CD4-positive, alpha-beta T cell treated with Interleukin-4 for 1 hour (primary cell): ENCODE results near the gene AMPD2.

Experiments
- DNase-seq, 2 donors: peaks; one replicate each; pipeline ENCODE4 v3.0.0-alpha.2; 2020 to 2022

AMPD2 gene

DNA sequence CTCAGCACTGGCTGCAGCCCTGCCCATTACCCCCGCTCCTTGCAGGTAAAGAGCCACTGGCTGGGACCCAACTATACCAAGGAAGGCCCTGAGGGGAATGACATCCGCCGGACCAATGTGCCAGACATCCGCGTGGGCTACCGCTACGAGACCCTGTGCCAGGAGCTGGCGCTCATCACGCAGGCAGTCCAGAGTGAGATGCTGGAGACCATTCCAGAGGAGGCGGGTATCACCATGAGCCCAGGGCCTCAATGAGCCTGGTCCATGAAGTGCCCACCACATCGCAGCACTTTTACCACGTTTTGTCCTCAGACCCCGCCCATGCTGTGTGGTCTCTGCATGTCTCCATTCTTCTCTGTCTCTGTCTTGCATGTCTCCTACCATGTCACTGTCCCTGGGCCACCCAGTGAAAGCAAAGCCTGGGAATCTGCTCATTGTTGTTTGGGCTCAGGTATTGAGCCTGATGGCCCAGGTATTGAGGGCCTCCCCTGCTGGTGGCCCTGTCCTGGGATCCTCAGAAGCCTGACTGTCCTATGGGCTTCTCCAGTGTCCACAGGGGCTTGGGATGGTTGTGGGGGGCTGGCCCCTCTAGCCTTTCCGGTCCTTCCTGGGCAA, 11.4 kb downstream of the AMPD2 start:
- DNase-seq = no peak

DNA sequence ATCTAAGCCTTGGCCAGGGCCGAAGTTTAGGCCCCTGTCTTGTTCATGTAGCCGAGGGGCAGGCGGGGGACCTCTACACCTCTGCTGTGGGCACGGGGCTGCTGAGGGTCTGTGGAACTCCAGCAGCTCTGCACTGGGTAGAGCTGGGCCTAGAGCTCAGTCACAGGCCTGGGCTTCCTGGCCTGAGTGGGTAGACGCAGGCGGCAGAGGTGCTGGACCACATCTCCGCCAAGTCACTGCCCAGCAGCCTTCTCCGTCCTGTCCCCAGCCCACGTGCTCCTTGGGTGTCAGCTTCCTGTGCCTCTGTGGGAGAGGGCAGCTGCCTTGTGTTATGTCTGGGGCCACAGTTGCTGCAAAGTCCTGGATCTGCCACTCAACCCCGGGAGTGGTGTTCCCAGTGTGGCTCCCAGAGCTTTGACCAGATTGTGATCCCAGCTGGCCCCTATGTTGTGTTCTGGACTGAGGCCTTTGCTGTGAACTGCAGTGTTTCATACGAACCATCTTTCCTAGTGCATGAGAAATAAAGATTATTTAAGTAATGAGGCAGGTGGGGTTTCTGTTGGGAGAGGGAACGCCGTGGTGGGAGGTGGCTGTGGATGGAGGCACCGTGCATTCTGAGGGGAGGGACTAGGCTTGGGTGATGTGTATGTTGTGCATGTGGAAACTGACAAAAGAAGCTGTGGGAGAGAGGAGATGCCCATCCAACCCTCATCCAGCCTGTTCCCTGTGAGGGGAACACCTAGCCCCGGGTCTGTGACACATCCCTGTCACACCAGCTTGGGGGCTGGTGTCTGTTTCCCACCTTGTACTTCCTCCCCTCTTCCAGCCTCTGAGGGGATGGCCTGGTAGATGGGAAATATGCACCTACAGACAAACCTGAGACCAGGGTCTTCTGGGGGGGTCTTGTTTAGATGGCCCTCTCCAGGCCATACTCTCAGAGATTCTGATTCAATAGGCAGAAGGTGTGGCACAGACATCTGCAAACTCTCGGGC, 12.2 kb downstream of the AMPD2 start:
- DNase-seq = no peak

DNA sequence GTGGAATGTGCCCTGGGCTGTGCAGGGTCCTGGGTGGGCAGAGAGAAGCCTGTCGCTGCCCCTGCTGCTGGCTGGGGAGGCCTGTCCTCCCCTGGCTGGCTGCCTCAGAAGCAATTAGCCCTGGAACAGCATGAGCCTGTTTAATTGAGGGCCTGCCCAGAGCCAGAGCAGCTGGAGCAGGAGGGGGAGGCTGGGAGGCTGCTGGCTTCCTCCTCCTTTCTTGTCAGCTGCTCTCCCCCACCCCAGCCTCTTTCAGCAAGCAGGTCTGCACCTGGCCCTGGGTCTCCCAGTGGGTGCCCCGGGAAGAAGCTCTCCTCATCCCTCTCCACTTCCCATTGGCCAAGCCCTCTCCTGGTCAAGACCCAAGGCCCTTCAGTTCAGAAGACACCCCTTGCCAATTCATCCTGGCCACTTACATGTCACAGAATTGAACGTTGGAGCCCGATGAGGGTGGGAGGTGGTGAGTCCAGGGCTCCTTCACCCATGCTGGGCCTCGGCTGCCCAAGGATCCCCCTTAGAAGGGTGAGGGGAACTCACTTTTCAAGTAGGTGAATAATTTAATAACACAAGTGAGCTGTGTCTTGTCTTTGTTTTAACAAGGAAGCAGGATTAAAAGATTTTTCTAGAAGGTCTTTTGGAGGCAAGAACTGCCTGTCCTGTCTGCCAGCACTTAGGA, 13.2 kb downstream of the AMPD2 start:
- DNase-seq = no peak

DNA sequence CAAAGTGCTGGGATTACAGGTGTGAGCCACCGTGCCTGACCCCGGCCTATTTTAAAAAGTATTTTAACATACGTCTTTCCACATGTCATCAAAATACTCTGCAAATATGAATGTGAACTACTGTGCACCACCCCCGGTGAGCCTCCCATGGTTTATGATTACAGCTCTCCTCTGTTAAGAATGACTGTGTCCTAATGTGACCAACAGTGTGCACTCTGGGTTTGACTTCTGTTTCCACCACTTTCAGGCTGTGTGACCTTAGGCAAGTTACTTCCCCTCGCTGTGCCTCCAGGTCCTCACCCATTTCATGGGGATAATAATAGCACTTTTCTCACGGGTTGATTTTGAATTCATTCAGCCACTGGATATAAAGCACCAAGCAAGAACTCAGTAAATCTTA, 14.7 kb downstream of the AMPD2 start:
- DNase-seq = no peak

DNA sequence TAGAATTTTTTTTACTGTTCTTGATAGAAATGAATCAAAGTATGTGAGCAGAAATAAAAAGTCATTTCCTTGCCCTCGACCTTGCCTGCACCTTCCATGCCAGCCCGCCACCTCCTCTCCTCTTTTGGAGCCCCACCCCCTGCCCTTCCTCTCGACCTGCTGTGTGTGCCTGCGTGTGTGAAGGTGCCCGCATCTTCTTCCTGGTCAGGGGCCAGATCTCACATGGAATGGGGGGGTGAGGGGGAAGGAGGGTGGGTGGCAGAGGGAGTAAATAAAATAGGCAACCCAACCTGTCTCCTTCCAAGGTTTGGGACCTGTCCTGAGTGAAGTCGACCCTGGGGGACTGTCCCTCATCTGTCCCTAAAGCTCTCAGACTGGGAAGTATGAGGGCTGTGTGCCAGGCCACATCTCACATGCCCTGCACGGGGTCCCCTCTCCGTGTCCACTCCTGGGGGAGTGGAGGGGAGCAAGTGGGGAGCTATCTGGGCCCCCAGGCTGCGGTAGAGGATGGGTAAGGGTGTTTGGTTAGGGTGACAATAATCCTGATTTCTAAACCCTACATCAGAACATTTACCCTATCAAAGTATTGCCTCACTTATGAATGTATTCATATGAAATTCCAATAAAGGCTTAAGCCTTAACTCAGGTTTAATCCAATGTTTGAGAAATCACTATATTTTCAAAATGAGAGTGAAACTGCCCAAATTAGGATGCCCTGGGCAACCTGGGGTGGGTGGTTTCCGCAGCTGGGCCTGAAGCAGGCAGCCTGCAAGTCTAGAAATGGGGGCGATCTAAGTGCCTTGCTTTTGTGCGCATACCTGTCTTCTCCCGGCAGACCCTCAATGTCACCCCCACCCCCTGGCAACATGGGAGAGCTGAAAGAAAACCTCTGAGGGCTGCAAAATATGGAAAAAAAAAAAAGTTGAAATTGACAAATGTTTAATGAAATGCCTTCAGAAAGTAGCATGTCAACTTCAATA, 15.4 kb downstream of the AMPD2 start:
- no peak for DNase-seq

DNA sequence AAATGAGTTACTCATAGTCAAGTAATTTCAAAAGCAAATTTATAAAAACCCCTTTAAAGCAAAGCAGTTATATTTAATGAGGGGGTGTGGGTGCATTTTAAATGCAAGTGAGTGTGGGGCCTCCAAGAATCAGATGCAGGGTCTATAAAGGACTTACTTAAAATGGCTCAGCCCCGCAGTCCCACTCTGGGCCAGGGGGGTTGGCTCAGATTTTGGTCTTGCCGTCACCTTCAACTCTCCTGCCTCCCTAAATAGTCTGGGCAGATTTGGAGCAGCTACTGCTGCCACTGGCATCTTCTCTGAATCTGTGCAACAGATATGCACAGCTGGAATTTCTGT, 16.2 kb downstream of the AMPD2 start:
- no peak for DNase-seq

DNA sequence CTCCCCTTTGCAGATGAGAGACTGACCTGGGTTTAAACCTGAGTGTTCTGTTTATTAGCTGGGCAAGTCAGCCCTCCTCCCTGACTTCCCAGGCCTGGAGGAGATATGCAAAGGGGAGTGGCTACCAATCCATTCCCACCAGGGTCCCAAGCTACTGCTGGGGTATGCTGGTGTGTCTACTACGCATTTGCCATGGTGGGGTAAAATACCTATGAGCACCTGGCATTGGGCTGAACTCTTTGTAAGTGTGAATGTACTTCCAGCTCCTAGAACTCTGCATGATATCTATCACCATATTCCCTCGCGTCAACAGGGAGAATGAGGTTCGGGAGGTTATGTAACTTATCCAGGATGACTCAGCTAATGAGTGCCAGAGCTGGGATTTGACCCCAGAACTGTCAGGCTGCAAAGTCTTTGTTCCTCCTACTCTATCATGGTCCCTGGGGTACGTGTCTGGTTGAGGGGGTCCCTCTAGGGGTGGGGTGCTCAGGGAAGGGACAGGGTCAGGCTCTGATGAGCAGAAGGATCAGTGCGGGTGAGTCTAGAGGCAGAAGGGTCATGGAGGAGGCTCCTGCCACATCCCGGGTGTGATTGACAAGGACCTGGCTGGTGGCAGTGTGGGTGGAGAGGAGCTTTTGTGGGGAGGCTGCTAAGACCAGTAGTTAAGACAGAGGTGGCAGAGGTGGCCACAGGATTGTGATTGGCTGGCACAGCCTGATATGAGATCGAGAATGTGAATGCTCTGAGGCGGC, 16.7 kb downstream of the AMPD2 start:
- DNase-seq = no peak

DNA sequence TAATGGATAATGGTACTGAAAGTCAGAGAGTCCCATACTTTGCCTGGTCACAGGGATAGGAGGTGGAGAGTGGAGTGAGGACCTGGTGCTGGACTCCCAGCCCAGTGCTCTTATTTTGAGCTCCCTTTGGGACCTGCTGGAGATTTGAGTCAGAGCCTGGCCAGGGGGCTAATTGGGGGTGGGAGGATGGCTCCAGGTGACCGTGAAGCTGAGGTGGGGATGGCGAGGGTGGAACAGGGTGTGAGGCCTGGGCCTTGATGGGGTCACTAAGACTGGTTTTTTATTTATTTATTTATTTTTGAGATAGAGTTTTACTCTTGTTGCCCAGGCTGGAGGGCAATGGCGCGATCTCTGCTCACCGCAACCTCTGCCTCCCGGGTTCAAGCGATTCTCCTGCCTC, 17.8 kb downstream of the AMPD2 start:
- no peak for DNase-seq

DNA sequence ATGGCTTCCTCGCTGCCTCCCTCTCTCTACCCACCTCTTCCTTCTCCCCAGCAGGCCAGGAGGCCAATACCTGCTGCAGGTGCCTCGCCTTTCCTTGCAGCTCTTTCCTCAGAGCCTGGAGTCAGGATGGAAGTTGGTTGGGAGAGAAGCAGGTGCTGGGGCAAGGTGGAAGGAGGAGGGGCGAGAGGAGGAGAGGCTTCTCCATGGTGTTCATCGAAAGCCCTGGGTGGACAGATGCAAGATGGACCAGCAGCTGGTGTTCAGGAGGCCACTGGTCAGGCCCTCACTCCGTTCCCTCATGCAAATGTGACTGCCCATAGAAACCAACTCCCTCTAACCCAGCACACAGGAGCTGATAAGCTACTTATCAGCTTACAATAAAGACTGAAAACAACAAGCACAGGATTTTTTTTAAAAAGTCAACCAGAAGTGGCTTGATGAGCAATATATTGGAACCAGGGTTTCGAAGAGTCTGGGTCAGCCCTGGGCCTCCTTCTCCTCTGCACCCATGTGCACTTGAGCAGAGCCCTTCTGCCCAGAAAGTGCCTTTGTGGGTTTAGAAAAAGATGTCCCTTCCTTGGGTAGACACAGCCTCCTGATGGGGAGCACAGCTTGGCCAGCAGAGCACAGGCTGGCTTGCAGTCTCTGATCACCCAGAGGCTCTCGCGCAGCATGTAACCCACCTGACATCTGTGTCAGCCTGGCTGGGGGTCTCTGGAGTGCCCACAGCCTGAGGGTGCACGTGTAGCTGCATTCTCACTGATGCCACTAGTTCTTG, 19.6 kb downstream of the AMPD2 start:
- no peak for DNase-seq

DNA sequence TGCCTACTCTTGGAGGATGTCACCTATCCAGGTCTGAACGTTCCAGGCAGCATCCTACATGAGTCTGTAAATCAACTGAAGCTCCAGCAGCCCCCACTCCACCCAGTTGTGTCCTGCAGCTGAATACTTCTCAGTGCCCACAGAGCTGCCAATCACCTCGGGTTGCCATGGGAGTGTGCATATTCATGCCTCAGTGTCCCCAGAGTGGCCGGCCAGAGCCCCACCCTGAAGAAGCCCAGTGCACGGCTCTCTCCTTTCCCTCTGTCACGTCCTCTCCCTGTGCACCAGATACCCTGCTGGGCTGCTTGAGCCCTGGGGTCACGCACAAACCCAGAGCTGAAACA, 20.2 kb downstream of the AMPD2 start:
- no peak for DNase-seq

DNA sequence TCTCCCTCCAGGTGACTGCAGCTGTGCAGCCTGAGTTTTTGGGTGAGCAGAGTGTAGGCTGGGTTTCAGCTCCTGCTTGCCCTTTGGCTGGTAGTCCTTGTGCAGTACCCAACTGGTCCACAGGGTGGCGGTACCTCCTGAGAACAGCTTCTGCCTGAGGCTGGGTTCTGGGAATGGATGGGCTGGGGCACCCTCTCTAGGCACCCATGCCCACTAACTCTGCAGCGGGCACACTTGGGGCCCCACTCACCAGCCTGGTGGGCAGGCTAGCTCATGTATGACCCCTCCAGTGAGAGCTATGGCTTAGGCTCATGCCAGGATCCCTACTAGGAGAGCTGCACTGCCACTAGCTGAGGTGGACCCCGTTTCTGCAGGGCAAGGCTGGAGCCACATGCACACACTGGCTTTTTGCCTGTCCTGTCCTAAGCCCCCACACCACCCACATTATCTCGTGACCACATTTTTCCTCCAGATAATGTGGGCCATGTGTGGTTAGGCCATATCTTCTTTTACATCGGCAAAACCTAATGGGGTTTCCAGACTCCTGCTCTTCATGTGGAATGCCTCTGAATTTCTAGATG, 20.7 kb downstream of the AMPD2 start:
- peak; percentile 85 to 87 for DNase-seq

DNA sequence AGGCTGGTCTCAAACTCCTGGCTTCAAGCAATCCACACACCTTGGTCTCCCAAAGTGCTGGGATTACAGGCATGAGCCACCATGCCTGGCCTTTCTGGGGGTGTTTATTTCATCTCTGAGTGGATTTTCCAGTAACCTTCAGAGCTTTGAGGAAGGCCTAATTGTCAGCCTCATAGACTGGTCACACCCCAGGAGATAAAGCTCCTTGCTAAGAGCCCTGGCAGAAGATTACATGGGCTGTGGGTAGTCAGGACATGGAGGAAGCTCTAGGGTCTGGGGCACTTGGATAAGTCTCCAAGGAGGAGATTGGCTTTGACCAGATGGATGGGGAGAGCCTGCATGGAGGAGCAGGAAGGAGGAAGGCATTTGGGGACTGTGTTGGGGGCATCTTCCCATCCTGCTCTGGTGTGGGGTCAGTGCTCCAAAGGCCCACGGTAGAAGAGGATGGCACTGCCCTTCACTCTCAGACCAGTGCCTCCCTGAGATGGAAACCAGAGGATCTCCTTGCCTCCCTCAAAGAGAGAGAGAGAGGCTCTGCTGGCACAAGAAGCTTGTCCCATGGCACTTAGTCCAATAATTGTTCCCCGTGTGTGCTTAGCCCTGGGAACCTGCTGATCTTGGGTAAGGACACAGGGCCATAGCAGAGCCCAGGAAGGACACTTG, 21.6 kb downstream of the AMPD2 start:
- no peak for DNase-seq

DNA sequence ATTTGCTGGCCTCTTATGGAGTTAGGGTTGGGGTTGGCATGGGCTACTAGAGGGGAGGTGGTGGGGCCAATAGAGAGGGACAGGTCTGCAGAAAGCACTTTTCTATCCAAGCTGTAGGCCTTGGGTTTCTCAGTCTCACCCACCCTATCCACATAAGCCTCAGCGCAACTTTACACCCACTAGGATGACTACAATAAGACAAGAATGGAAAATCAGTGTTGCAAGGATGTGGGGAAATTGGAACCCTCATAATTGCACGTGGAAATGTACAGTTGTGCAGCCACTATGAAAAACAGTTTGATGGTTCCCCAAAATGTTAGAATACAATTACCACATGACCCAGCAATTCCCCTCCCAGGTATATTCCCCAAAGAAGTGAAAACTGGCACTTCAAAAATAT, 22.2 kb downstream of the AMPD2 start:
- no peak for DNase-seq

DNA sequence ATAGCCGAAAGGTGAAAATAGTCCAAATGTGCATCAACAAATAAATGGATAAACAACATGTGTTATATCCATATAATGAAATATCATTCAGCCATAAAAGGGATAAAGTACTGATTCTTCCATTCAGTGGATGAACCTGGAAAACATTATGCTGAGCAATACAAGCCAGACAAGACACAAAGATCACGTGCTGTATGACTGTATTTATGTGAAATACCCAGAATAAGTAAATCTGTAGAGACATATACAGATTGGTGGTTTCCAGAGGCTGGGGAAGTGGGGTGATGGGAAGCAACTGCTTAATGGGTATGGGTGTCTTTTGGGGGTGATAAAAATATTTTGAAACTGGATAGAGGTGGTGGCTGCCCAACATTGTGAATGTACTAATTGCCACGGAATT, 23.0 kb downstream of the AMPD2 start:
- DNase-seq = no peak

DNA sequence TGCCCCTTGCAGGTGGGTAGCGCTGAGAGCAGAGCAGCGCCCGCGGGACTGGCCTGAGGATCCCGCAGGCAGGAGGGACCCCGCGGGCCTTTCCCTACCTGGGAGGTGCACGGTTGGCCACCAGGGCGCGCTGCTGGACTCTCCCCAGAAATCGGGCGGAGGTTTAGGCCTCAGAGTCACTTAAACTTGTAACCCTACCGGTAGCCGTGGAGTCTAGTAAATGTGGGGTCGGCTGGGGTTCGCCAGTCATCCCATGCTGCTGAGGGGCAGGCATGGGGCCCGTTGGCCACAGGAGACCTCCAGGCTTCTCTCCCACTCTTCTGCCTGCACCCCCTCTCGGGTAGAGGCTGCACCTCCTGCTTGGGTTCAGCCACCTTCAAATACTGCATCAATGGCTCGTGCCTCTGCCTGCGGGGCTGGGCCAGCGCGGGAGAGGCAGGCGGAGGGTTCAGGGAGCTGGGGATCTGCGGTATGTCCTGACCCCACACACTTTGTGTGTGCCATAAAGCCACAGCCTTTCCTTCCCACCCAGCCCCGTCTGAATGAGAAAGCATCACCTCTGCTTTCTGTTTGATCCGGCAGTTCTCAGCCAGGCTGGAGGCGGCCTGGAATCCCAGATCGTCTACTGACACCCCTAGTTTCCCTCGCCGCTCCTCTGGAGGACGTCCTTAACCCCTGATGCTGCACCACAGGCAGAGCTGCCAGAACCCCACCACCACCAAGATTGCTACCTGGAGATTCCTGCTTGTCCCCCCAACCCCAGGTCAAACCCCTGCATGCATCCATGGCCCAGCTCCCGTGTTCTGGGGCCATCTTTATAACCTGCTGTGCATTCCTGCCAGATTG, 24.0 kb downstream of the AMPD2 start:
- DNase-seq = peak; percentile 83 to 84

DNA sequence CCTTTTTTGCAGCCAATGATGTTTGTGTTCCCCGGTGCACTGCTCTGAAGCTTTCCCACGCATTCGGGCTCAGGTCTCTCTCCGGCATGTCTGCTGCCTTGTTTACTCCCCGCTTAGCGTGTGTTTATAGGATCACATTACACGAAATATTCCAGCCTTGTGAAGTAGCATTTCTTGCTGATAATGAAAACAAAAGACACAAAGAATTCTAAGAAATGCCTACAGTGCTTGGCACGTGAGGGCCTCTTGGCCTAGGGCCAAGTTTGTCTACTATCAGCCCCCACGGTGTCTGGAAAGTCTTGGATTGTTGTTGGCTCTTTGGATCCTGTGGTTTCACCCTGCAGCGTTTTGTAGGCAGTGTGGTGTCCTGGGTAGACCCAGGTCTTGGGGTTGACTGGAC, 25.0 kb downstream of the AMPD2 start:
- no peak for DNase-seq

DNA sequence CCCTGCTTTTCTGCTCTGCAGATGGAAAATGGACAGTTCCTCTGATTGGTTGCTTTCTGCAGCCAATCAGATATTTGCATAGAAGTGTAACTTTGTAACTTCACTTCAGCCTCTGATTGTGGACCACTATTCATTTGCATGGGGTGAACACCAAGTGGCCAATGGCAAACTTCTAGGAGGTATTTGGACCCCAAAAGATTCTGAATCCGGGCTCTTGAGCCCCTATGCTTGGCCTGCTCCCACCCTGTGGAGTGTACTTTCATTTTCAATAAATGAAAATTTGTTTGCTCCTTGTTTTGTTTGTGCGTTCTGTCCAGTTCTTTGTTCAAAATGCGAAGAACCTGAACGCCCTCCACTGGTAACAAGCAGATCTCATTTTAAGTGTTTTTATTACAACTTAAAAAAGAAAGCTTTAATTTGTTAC, 29.9 kb downstream of the AMPD2 start:
- no peak for DNase-seq

DNA sequence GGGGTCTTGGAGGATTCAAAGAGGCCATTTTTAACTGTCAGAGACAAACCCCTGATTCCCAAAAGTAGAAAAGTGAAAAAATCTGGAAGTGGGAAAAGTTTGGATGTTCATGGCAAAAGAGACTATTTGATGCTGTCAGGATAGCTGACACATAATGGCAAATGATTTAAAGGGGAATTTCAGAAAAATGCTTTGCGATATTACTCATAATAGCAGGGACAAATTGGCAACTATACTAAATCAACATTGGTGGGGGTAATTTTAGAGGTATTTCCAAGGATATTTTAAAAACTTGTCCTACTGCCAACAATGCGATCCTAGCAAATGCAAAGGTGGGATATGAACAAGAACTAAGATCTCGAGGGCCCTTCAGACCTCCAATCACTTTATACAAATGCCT, 31.0 kb downstream of the AMPD2 start:
- no peak for DNase-seq

DNA sequence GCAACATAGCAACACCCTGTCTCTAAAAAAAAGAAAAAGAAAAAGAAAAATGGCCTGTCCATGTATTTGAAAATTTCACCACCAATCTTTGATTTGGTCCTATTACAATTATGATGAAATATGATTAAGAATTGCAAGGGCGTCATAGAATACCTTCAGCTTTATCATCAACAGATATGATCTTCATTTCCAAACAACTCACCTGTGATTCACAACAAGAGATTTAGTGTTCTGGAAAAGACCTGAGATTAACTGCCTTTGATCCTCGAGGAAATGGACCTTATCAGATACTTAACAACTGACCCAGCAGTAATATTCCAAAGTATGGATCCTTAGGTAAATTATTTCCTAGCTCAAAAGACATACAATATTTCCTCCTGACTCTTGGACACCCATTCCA, 32.8 kb downstream of the AMPD2 start:
- DNase-seq = no peak
